Mesenchymal stem cell (in vitro differentiated cells and primary cell): Measurements from ENCODE around the gene NOS3.

Source experiments
- DNase-seq: peaks from one replicate; pipeline ENCODE4 v3.0.0-alpha.2; 2013
- H2AFZ ChIP-seq: one replicate; pipeline ENCODE4 v1.6.1; 2013; ENCODE audit warnings: low read depth, mild to moderate bottlenecking, control low read depth, inconsistent platforms, low read length, moderate library complexity
- H2AK5ac ChIP-seq: 2 replicates; pipeline ENCODE4 v1.6.1; 2013; ENCODE audit warnings: low read length, moderate library complexity, mild to moderate bottlenecking, inconsistent platforms; ENCODE audit not compliant: severe bottlenecking
- H2BK120ac ChIP-seq: one replicate; pipeline ENCODE4 v1.6.1; 2013; ENCODE audit warnings: low read depth, mild to moderate bottlenecking, inconsistent platforms, low read length, moderate library complexity
- H2BK12ac ChIP-seq, 2 experiments: one replicate each; pipeline ENCODE4 v1.6.1; 2013; ENCODE audit warnings: inconsistent platforms in 2 of 2, low read length in 2 of 2, mild to moderate bottlenecking in 2 of 2, moderate library complexity in 2 of 2, control low read depth in 1 of 2
- H2BK15ac ChIP-seq: one replicate; pipeline ENCODE4 v1.6.1; 2013; ENCODE audit warnings: mild to moderate bottlenecking, low read depth, inconsistent platforms; ENCODE audit not compliant: poor library complexity, severe bottlenecking
- H2BK5ac ChIP-seq: 2 replicates; pipeline ENCODE4 v1.6.1; 2013; ENCODE audit warnings: low read depth, mild to moderate bottlenecking, low read length, control low read depth, inconsistent platforms; ENCODE audit not compliant: poor library complexity, severe bottlenecking
- H3K14ac ChIP-seq, 2 experiments: one replicate each; pipeline ENCODE4 v1.6.1; 2013; ENCODE audit warnings: inconsistent platforms in 2 of 2, low read length in 2 of 2, control low read depth in 1 of 2, mild to moderate bottlenecking in 1 of 2, moderate library complexity in 1 of 2
- H3K18ac ChIP-seq, 2 experiments: one replicate each; pipeline ENCODE4 v1.6.1; 2013; ENCODE audit warnings: inconsistent platforms in 2 of 2, low read length in 2 of 2, control low read depth in 1 of 2, low read depth in 1 of 2, mild to moderate bottlenecking in 1 of 2
- H3K23ac ChIP-seq, 2 experiments: one replicate each; pipeline ENCODE4 v1.6.1; 2013; ENCODE audit warnings: inconsistent platforms in 2 of 2, low read length in 2 of 2, mild to moderate bottlenecking in 2 of 2, moderate library complexity in 2 of 2, control low read depth in 1 of 2
- H3K27ac ChIP-seq: 2 replicates; pipeline ENCODE4 v1.5.1; 2013; ENCODE audit warnings: mild to moderate bottlenecking, moderate library complexity, low read length, control low read depth, inconsistent platforms; ENCODE audit not compliant: poor library complexity, severe bottlenecking
- H3K27me3 ChIP-seq, 2 experiments: 2 replicates each; pipeline versions ENCODE4 v1.6.1 to v1.7.0; 2013; ENCODE audit warnings: low read length in 2 of 2, mild to moderate bottlenecking in 2 of 2, moderate library complexity in 2 of 2, control low read depth in 1 of 2, inconsistent platforms in 1 of 2; ENCODE audit not compliant: control insufficient read depth in 1 of 2, insufficient read depth in 1 of 2
- H3K36me3 ChIP-seq, 2 experiments: 2 replicates each; pipeline versions ENCODE4 v1.6.1 to v1.7.0; 2013; ENCODE audit warnings: low read length in 2 of 2, control low read depth in 1 of 2, inconsistent platforms in 1 of 2, low read depth in 1 of 2, mild to moderate bottlenecking in 1 of 2; ENCODE audit not compliant: insufficient read depth in 2 of 2, control insufficient read depth in 1 of 2
- H3K4ac ChIP-seq, 2 experiments: one replicate each; pipeline ENCODE4 v1.6.1; 2013; ENCODE audit warnings: inconsistent platforms in 2 of 2, low read length in 2 of 2, mild to moderate bottlenecking in 2 of 2, moderate library complexity in 2 of 2, control low read depth in 1 of 2, low read depth in 1 of 2
- H3K4me1 ChIP-seq: 2 replicates; pipeline ENCODE4 v1.6.1; 2013; ENCODE audit warnings: low read depth, low read length, control low read depth; ENCODE audit not compliant: control insufficient read depth, insufficient read depth
- H3K4me2 ChIP-seq: 2 replicates; pipeline ENCODE4 v1.6.1; 2013; ENCODE audit warnings: low read length, mild to moderate bottlenecking, inconsistent platforms; ENCODE audit not compliant: poor library complexity, severe bottlenecking
- H3K4me3 ChIP-seq, 2 experiments: 2 replicates each; pipeline versions ENCODE4 v1.5.1 to v1.7.0; 2013; ENCODE audit warnings: low read length in 2 of 2, mild to moderate bottlenecking in 2 of 2, control low read depth in 1 of 2, low read depth in 1 of 2; ENCODE audit not compliant: insufficient read depth in 1 of 2
- H3K79me1 ChIP-seq: replicated peaks from 2 replicates; pipeline ENCODE4 v1.6.1; 2013; ENCODE audit warnings: mild to moderate bottlenecking, control low read depth, low read length, inconsistent platforms; ENCODE audit not compliant: poor library complexity, severe bottlenecking
- H3K9ac ChIP-seq: 2 replicates; pipeline ENCODE4 v1.7.0; 2013; ENCODE audit warnings: mild to moderate bottlenecking, low read length, moderate library complexity
- H3K9me3 ChIP-seq: 2 replicates; pipeline ENCODE4 v1.7.0; 2013; ENCODE audit warnings: mild to moderate bottlenecking, low read length; ENCODE audit not compliant: control insufficient read depth
- H4K8ac ChIP-seq: one replicate; pipeline ENCODE4 v1.6.1; 2013; ENCODE audit warnings: inconsistent platforms, mild to moderate bottlenecking, low read length, moderate library complexity
- H4K91ac ChIP-seq: one replicate; pipeline ENCODE4 v1.6.1; 2013; ENCODE audit warnings: mild to moderate bottlenecking, low read length, inconsistent platforms
- WGBS: methylation state at CpG from one replicate; pipeline ENCODE4 v1.1.7; 2013; ENCODE audit warnings: mixed read lengths; 5-methylcytosine and 5-hydroxymethylcytosine counted together

The NOS3 gene

GRCh38 chr7:150976529-150977381 is 14.1 kb upstream of the NOS3 start:
- Histone ChIP-seq H3K18ac (no peak overlapping the region), H3K4me2 (no peak overlapping the region), H3K4me1 (peaks cover 25% of the 10 kb centered on the region), H3K23ac (peak overlapping the region in 1 of 2 experiments; percentile 46), H4K91ac (no peak overlapping the region), H2BK15ac (no peak overlapping the region), H3K79me1 (no peaks in the 10 kb centered on the region), H2BK120ac (no peak overlapping the region), H2BK5ac (no peak overlapping the region), H2AFZ (no peak overlapping the region), H3K9me3 (no peaks in the 10 kb centered on the region), H3K27me3 (peaks cover 89 to 91% of the 10 kb centered on the region in 2 experiments), H3K4ac (no peak overlapping the region), H3K14ac (no peak overlapping the region), H2AK5ac (no peak overlapping the region), H3K36me3 (no peaks in the 10 kb centered on the region), H3K4me3 (no peak overlapping the region), H4K8ac (no peak overlapping the region), H3K9ac (no peak overlapping the region), H2BK12ac (peak overlapping the region in 1 of 2 experiments; percentile 6), H3K27ac (no peak overlapping the region)
- WGBS: 40% methylated on average over 12 of the region's 13 CpGs
- no peak for DNase-seq

DNA sequence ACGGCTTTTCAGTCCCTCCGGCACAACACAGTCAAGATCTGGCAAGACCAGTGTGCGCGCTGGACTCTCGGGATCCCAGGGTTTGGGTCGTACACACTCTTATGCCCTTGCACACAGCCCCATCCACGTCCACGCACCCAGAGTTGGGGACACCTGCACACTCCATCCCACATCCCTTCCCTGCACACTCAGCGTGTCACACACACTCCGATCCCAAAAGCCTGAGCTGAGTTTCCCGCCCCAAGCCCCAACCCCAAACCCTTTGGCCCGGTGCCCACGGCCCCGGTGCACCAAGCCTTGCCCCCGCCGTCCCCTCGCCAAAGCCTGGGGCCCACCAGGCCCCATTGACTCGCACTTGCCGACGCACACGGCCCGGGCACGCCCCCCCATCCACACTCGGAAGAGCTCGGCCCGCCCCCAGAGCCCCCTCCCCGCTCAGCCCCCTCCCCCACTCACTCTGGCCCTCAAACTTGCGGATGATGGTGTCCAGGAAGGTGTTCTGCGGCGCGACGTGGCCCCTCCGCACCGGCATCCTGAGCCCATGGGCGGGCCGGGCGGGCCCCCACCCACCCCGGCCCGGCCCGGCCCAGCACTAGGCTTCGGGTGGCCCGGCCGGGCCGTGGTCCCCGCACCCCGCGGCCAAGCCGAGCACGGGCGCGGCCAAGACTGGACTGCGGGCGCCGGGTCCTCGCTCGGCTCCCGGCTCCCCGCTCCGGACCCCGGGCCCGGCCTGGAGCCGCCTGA is 13.3 kb upstream of the NOS3 start:
- no peak overlapping the region for H3K14ac ChIP-seq
- 11% methylated on average over 40 of the region's 62 CpGs for WGBS
- H3K27ac ChIP-seq: no peak overlapping the region

DNA sequence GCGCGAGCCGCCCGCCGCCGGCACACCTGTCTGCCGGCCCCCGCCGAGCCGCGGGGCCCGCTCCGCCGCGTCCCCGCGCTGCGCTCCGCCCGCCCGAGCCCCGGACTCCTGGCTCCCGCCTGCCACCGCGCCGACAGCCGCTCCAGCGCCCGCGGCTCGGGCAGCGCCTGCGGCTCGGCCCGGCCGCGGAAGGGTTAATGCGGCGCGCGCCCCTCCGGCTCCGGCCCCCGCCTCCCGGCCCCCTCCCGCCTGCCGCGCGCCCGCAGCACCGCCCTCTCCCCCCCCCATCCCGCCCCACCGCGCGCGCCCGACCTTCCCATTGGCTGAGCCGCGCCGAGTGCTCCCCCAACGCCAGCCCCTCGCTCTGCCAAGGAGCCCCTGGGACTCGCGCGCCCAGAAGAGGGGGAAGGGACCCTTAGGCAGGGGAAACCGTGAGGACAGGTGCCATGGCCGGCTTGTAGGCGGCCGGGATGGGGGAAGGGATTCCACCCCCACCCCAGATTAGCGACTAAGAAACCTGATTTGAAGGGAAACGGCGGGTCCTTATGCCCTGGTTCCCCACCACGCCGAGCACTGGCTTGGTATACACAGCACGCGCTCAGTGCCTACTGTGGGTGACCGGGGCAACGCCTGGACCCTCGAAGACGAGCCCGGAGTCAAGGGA is 12.6 kb upstream of the NOS3 start, which contains the start of gene KCNH2:
Gene KCNH2, minus strand, starts transcription at position 196 of the 664 bp plus-strand sequence. CDS start 408 bp downstream, outside the sequence.
- H2BK15ac ChIP-seq: no peak within 1 kb of the TSS
- WGBS: under 1% methylated on average over 42 of the region's 81 CpGs

More for the DNA sequence above, 13.3 kb upstream of the NOS3 start:
- H2BK15ac ChIP-seq: no peak overlapping the region
- no peak overlapping the region for H3K4me3 ChIP-seq
- peaks cover 89 to 91% of the 10 kb centered on the region in 2 experiments for H3K27me3 ChIP-seq
- H4K91ac ChIP-seq: no peak overlapping the region
- H2BK5ac ChIP-seq: no peak overlapping the region
- H4K8ac ChIP-seq: peak overlapping the region; percentile 15
- H3K9me3 ChIP-seq: no peaks in the 10 kb centered on the region
- no peak overlapping the region for H3K9ac ChIP-seq
- no peak for DNase-seq
- no peaks in the 10 kb centered on the region for H3K79me1 ChIP-seq
- H3K23ac ChIP-seq: no peak overlapping the region
- H2BK12ac ChIP-seq: no peak overlapping the region
- H2AFZ ChIP-seq: no peak overlapping the region
- no peaks in the 10 kb centered on the region for H3K36me3 ChIP-seq
- peaks cover 25% of the 10 kb centered on the region for H3K4me1 ChIP-seq
- no peak overlapping the region for H2AK5ac ChIP-seq
- no peak overlapping the region for H2BK120ac ChIP-seq
- H3K4me2 ChIP-seq: peak overlapping the region; percentile 54
- no peak overlapping the region for H3K4ac ChIP-seq
- H3K18ac ChIP-seq: no peak overlapping the region

More for the DNA sequence above, 12.6 kb upstream of the NOS3 start, which contains the start of gene KCNH2:
- no peak within 1 kb of the TSS for H4K91ac ChIP-seq
- no peak within 1 kb of the TSS for H3K4ac ChIP-seq
- H3K79me1 ChIP-seq: no peaks in the 10 kb centered on the region
- no peak within 1 kb of the TSS for H3K14ac ChIP-seq
- H2AK5ac ChIP-seq: no peak within 1 kb of the TSS
- no peak within 1 kb of the TSS for H3K4me3 ChIP-seq
- H2BK120ac ChIP-seq: no peak within 1 kb of the TSS
- peak within 1 kb of the TSS in 1 of 2 experiments; percentile 42 for H3K18ac ChIP-seq
- H3K9ac ChIP-seq: no peak within 1 kb of the TSS
- H4K8ac ChIP-seq: peak within 1 kb of the TSS; percentile 15
- no peak within 1 kb of the TSS for H2BK5ac ChIP-seq
- no peak within 1 kb of the TSS for H3K27ac ChIP-seq
- no peak within 1 kb of the TSS for H2AFZ ChIP-seq
- no peaks in the 10 kb centered on the region for H3K9me3 ChIP-seq
- H3K23ac ChIP-seq: no peak within 1 kb of the TSS
- no peak within 1 kb of the TSS for H2BK12ac ChIP-seq
- H3K4me1 ChIP-seq: peaks cover 25% of the 10 kb centered on the region
- no peaks in the 10 kb centered on the region for H3K36me3 ChIP-seq
- H3K4me2 ChIP-seq: peak within 1 kb of the TSS; percentile 81
- H3K27me3 ChIP-seq: peaks cover 89 to 91% of the 10 kb centered on the region in 2 experiments
- DNase-seq: no peak
